Measurements from ENCODE around the gene POC1A. TPM values are rescaled to one million over a fixed set of nuclear protein-coding genes. Genes with fewer than 3 reads are reported as not detected.

The POC1A gene
- total and polyA plus RNA-seq, 2 of the 4 experiments (the other 2 are of a cell fraction): 10.6 to 11.5 TPM

- ATAC-seq (ENCODE audit: low read depth) (no peak), DNase-seq (no peak)
- Histone ChIP-seq H3K4me2 (ENCODE audit: low read depth, low read length) (no peak overlapping the region), H3K9me3 (ENCODE audit: control insufficient read depth, insufficient read depth, low read length) (no peaks in the 10 kb centered on the region), H3K36me3 (ENCODE audit: control insufficient read depth, insufficient read depth, low read length) (peaks cover 22% of the 10 kb centered on the region), H3K14ac (replicated peaks; ENCODE audit: low read depth, low read length) (peak overlapping the region; percentile 88), H2BK120ac (ENCODE audit: low read depth, low read length) (peak overlapping the region; percentile 99), H2BK5ac (ENCODE audit: low read depth, low read length, poor library complexity, severe bottlenecking) (peak overlapping the region; percentile 95), H3K4ac (ENCODE audit: low read depth, low read length) (peak overlapping the region; percentile 98), H3K79me1 (ENCODE audit: low read depth in 1 of 2, low read length in 2 of 2) (peaks cover 11 to 57% of the 10 kb centered on the region in 2 experiments), H4K20me1 (ENCODE audit: insufficient read depth, low read length) (no peaks in the 10 kb centered on the region), H3K9ac (ENCODE audit: low read depth, low read length) (peak overlapping the region; percentile 63; the same call in 1 of the 2 replicates), H3K4me3 (ENCODE audit: insufficient read depth, low read depth, low read length) (no peak overlapping the region), H3K18ac (ENCODE audit: low read depth, low read length) (peak overlapping the region; percentile 51), H2AFZ (replicated peaks; ENCODE audit: low read length, poor library complexity) (peak overlapping the region; percentile 46), H3K56ac (ENCODE audit: extremely low read depth, insufficient read depth, low read length) (peak overlapping the region; percentile 92), H4K8ac (ENCODE audit: low read depth in 2 of 2, low read length in 2 of 2) (peak overlapping the region; percentile 76 to 96), H3K27me3 (ENCODE audit: control insufficient read depth, insufficient read depth, low read length) (no peaks in the 10 kb centered on the region), H4K5ac (ENCODE audit: low read depth, low read length) (peak overlapping the region; percentile 57), H4K91ac (ENCODE audit: insufficient read depth, low read depth, low read length) (peak overlapping the region; percentile 98), H3K23ac (ENCODE audit: low read depth, low read length) (peak overlapping the region; percentile 91), H3K4me1 (ENCODE audit: control insufficient read depth, insufficient read depth, low read length) (peaks cover 41% of the 10 kb centered on the region), H2AK9ac (replicated peaks; ENCODE audit: low read depth, low read length, poor library complexity) (peak overlapping the region; percentile 97), H3K27ac (ENCODE audit: insufficient read depth, low read length) (peak overlapping the region; percentile 89), H2BK15ac (ENCODE audit: low read depth, low read length) (peak overlapping the region; percentile 77; the same call in 2 of the 3 replicates), H2BK20ac (ENCODE audit: low read depth, low read length) (peak overlapping the region; percentile 93), H3K9me1 (ENCODE audit: insufficient read depth, low read length) (peaks cover 32% of the 10 kb centered on the region), H2AK5ac (ENCODE audit: low read depth, low read length) (peak overlapping the region; percentile 96)
- no peak for TF ChIP-seq RFX5 (IDR thresholded peaks at IDR 0.05; ENCODE audit: low read depth, low read length)
- ChIA-PET CTCF (no interaction called here), POLR2A (ENCODE audit: unreplicated experiment) (no interaction called here)
- in situ Hi-C loops (cut with MboI; ENCODE audit: low sequenced_read_pairs) (loop anchor here (5.0 kb wide), 1 partner anchor 35 kb away; no protein-coding TSS in a partner anchor), dilution Hi-C loops (cut with HindIII; ENCODE audit: low sequenced_read_pairs, unreplicated experiment) (no loop called here), intact Hi-C loops (cut with micrococcal nuclease) (loop anchor here (2.0 kb wide), 1 partner anchor 105 kb away; the partner anchor contains the start of gene PARP3)
- 75% methylated on average over 8 of the region's 20 CpGs; no CpG with 5 or more reads in 1 of the 2 experiments for WGBS, 2 experiments (ENCODE audit: extremely low coverage in 2 of 2, insufficient read length in 1 of 2)
- BruUV-seq (replicated peaks): no TSS peak
Observed at GRCh38 chr3:52047295-52047960, 106.8 kb downstream of the POC1A start.

Data from IMR-90 (cell line).